RCC 7860 (cell line): ENCODE data around the gene VSTM1.
"Not testable (repeated sequence)": the region's sequence is repeated elsewhere in the genome, so short reads cannot be mapped to it uniquely, and the experiment has no call there.

Experiments
- DNase-seq: peaks from one replicate; pipeline ENCODE4 v3.0.0-alpha.2; 2015; ENCODE audit warnings: low spot score
- FAIRE-seq: peaks from 2 replicates; lab custom pipeline; 2012; peaks lifted over from hg19 to GRCh38; lab: Jason Lieb, UNC

The VSTM1 gene

GRCh38 chr19:54074851-54075250 lies 11.2 kb upstream of the VSTM1 start:
- DNase-seq, result no peak
- FAIRE-seq, result no peak

DNA sequence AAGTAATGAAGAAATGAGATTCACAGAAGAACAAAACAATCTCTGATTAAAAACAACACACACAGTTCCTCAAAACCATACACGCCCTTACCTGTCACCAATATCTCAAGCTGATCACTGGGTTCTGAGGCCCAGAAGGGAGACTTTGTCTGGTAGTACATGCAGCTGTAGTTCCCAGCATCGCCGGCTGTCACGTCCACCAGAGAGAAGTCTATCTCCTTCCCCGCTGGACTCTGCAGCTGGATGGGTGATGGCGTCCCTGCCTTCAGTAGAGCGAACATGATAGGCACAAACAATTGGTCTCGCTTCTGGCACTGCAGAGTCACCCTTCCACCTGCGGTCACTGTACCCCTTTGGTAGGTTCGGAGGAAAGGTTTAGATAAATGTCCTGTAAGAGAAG lies 10.1 kb upstream of the VSTM1 start:
- FAIRE-seq, result no peak
- DNase-seq, result no peak

GRCh38 chr19:54069470-54069869 lies 5.8 kb upstream of the VSTM1 start:
- DNase-seq (no peak), FAIRE-seq (no peak)

- FAIRE-seq (no peak), DNase-seq (no peak)
Observed at GRCh38 chr19:54062643-54063042, 1.1 kb downstream of the VSTM1 start.

DNA sequence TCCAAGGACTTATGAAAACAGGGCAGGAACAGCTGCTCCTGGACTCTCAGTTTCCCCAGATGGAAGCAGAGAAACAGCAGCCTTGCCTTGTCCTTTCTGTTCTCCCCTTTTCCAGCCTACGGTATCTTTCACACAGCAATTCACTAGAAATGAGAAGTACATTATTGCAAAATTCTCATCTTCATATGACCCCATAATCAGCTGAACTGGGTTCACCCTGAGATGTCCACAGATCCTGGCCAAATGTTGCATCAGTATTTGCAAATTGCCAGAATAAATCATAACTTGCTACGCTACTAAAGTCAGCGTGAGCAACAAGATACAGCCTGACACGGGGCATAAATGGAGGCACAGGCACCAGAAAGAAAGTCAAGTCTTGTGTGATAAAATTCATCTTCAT lies 16.1 kb downstream of the VSTM1 start:
- no peak for FAIRE-seq

DNA sequence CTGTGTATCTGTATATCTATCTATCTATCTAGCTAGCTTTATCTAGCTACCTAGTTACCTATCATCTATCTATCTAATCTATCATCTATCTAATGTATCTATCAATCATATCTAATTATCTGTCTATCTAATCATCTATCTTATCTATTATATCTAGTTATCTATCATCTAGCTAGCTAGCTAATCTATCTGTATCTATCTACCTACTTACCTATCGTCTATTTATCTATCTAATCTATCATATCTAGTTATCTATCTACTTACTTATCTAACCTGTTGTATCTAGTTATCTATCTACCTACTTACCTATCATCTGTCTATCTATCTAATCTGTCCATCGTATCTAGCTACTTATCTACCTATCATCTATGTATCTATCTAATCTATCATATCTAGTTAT lies 17.9 kb downstream of the VSTM1 start:
- DNase-seq (no peak), FAIRE-seq (no peak)

More for the DNA sequence above, 16.1 kb downstream of the VSTM1 start:
- no peak for DNase-seq

DNA sequence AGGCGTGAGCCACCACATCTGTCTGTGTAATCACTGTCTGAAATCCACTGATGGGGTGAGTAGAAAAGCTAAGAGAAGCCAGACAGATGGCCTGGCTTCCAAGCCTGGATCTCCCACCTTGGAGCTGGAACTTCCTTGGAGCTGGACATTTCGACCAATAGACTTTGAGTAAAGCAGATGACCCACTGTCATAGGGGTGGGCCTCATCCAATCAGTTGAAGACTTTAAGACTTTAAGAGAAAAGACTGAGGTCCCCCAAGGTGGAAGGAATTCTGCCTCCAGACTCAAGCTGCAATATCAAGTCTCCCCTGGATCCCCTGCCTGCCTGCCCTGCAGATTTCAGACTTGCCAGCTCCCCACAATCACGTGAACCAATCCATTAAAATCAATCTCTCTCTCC lies 20.7 kb downstream of the VSTM1 start:
- DNase-seq (no peak), FAIRE-seq (no peak)

DNA sequence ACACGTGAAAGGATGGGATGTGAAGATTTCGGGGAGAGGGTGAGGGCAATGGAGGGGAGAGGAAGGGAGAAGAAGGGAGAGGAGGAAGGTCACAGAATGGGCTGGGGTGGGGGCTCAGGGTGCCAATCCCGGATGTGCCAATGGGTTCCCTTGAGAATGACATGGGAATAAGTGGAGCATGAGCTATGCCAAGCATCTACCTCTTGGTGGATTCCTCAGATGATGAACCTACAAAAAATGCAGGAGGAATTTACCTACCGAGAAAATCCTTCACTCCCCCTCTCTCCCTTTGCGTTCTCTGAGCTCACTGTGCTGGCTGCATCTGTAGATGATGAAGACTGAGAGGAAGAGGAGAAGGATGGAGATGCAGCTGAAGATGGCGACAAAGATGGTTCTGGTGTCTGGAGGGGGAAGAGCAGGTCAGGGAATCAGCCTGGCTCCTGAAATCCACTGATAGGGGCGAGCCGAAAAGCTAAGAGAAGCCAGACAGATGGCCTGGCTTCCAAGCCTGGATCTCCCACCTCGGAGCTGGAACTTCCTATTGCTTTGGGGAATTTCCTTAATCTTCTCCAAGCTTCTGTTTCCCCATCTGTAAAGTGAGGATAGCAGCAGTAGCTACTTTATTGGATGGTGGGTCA lies 21.6 kb downstream of the VSTM1 start:
- DNase-seq, result peak; percentile 70
- FAIRE-seq, result no peak

DNA sequence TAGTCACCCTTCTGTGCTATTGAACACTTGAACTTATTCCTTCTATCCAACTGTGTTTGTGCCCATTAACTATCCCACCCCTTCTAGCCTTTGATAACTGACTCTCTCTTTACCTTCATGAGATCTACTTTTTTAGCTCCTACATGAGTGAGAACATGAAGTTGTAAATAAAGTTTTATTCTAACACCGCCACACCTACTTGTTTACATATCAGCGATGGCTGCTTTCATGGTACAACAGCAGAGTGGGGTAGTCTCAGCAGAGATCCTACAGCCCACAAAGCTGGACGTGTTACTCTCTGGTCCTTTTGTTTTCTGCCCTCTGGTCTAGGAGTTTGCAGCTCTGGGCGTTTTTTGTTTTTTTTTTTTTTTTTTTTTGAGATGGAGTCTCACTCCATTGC lies 23.7 kb downstream of the VSTM1 start:
- DNase-seq (no peak), FAIRE-seq (no peak)

DNA sequence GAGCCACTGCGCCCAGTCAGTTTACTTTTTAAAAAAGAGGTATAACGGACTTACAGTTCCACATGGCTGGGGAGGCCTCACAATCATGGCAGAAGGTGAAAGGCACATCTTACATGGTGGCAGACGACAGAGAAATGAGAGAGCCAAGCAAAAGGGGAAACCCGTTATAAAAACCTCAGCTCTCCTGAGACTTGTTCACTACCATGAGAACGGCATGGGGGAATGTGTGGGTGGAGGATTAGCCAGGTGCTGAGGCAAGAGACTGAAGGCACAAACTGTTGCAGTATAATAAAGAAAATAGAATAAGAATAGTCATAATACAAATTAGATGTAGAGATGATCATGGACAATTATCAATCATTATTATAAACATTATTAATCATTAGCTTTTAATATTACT lies 27.2 kb downstream of the VSTM1 start:
- not testable (repeated sequence) for DNase-seq, FAIRE-seq

GRCh38 chr19:54035215-54036178 lies 28.2 kb downstream of the VSTM1 start:
- FAIRE-seq, result peak; percentile 72
- peak; percentile 59 for DNase-seq

GRCh38 chr19:54030895-54031586 lies 32.7 kb downstream of the VSTM1 start:
- FAIRE-seq, result no peak
- DNase-seq, result no peak

- peak; percentile 49 for DNase-seq
- no peak for FAIRE-seq
Observed at GRCh38 chr19:54029930-54030490, 33.7 kb downstream of the VSTM1 start.

GRCh38 chr19:54029301-54029700 lies 34.4 kb downstream of the VSTM1 start:
- DNase-seq, result no peak
- FAIRE-seq, result no peak

GRCh38 chr19:54026656-54027055 lies 37.0 kb downstream of the VSTM1 start:
- DNase-seq (no peak), FAIRE-seq (no peak)

DNA sequence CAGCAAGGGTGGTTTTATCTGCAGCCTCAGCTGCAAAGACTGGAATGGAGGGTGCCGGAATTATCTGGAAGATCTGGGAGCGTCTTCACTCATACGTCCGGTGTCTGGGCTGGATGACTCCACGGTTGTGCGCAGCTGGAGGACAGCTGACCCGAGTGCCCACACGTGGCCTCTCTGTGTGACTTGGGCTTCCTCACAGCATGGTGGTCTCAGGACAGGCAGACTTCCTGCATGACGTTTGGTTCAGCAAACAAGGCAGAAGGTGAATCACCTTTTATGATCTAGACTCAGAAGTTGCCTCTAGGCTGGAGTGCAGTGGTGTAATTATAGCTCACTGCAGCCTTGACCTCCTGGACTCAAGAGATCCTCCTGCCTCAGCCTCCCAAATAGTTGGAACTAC lies 39.0 kb downstream of the VSTM1 start:
- DNase-seq, result peak; percentile 14
- no peak for FAIRE-seq

- DNase-seq, result no peak
- FAIRE-seq, result no peak
Observed at GRCh38 chr19:54023191-54023590, 40.5 kb downstream of the VSTM1 start.

DNA sequence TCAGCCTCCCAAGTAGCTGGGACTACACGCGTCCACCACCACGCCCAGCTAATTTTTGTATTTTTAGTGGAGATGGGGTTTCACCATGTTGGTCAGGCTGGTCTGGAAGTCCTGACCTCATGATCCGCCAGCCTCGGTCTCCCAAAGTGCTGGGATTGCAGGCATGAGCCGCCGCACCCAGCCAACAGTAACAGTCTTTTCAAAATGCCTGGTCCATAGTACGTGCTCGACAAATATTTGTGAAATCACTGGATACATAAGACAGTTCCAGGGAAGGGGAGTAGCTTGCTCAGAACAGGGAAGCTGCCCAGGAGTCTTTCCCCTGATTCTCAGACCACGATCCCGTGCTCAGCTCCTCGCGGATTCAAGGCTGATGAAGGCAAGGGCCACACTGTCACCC lies 41.8 kb downstream of the VSTM1 start:
- no peak for FAIRE-seq
- no peak for DNase-seq

DNA sequence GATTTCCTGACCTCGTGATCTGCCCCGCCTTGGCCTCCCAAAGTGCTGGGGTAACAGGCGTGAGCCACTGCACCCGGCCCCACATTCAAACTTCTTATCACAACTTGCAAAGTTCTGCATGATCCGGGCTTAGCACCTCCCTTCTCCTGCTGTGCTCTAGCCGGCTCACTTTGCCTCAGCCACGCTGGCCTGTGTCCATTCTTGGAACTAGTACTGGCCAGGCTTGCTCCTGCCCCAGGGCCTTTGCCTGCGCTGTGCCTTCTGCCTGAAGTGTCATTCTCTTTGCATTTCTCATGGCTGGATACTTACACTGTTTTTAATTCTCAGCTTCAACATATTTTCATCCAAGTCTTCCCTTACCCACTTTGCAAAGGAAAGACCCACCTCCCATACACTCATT lies 42.3 kb downstream of the VSTM1 start:
- no peak for DNase-seq
- FAIRE-seq, result no peak

GRCh38 chr19:54017261-54017660 lies 46.4 kb downstream of the VSTM1 start:
- no peak for FAIRE-seq
- DNase-seq, result peak; percentile 52

DNA sequence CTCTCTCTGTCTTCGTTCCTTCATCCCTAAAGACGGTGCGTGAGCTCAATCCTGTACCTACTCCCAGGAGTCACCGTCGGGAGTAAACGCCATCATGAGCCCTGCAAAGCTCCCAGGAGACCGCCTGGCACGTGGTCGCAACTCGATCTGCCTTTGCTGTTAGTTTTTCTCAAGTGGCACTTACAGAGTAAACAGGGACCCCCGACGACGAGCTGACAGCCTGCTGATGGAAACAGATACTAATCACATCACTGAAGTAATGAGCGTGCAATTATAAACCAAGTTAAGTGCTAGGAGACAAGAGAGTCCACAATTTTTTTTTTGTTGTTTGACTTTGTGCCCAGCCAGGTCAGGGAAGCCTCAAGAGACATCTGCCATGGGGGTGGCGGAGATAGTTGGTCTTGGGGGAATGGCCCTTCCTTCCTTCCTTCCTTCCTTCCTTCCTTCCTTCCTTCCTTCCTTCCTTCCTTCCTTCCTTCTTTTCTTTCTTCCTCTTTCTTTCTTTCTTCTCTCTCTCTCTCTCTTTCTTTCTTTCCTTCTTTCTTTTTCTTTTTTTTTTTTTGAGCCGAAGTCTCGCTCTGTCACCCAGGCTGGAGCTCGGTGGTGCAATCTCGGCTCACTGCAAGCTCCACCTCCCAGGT lies 48.7 kb downstream of the VSTM1 start:
- FAIRE-seq (no peak), DNase-seq (no peak)
